Activated CD8-positive, alpha-beta memory T cell treated with anti-CD3 and anti-CD28 coated beads for 36 hours (primary cell): Measurements from ENCODE around the gene ZNF853. TPM values are rescaled to one million over a fixed set of nuclear protein-coding genes. Genes with fewer than 3 reads are reported as not detected.
"Not testable (repeated sequence)": the region's sequence is repeated elsewhere in the genome, so short reads cannot be mapped to it uniquely, and the experiment has no call there.

ENCODE experiments used
- CTCF ChIA-PET: fragments of 350-600 bp; sonication (Branson Sonifier 250); formaldehyde crosslinking; loops from one replicate; lab custom pipeline; 2021; ENCODE audit warnings: antibody characterized with exemption; lab: Charles Lee
- POLR2A ChIA-PET: fragments of 350-600 bp; sonication (Branson Sonifier 250); formaldehyde crosslinking; loops from one replicate; lab custom pipeline; 2021; ENCODE audit warnings: antibody characterized with exemption; lab: Charles Lee
- total RNA-seq, 2 experiments: library from RNA; stranded (reverse); gene quantifications; one replicate each; pipeline ENCODE4 v1.2.3, GENCODE V29; 2021

Gene ZNF853
- 1 to 10 TPM; 3.4 to 3.9 TPM for total RNA-seq

GRCh38 chr7:6614953-6615722, at the start of gene ZNF853:
ZNF853 (plus strand) TSS chr7:6615610; CDS start chr7:6616175, 565 bp downstream.
- ChIA-PET CTCF (no interaction called here), POLR2A (interaction anchor here (0.5 kb wide), 1 partner anchor 11 kb away, joined by 3 read pairs; no protein-coding TSS in a partner anchor)

- ChIA-PET CTCF (no interaction called here), POLR2A (no interaction called here)
Observed at GRCh38 chr7:6565655-6566054, 49.8 kb upstream of the ZNF853 start.

GRCh38 chr7:6567886-6568285, 47.5 kb upstream of the ZNF853 start:
- ChIA-PET CTCF (interaction anchor here (1.9 kb wide), 1 partner anchor 9 kb away, joined by 4 read pairs; no protein-coding TSS in a partner anchor), POLR2A (no interaction called here)

GRCh38 chr7:6571160-6571779, 44.1 kb upstream of the ZNF853 start:
- CTCF ChIA-PET, result interaction anchor here (0.7 to 1.7 kb wide), 2 partner anchors 19 to 32 kb away, joined by 3 to 4 read pairs; partner anchors contain the start of gene INTS15
- POLR2A ChIA-PET, result no interaction called here

- POLR2A ChIA-PET, result no interaction called here
- CTCF ChIA-PET, result interaction anchor here (0.6 to 1.3 kb wide), 6 partner anchors 11 to 59 kb away, joined by 3 to 4 read pairs (median 3); partner anchors contain the start of gene INTS15
Observed at GRCh38 chr7:6575281-6576023, 40.0 kb upstream of the ZNF853 start.

- POLR2A ChIA-PET, result no interaction called here
Observed at GRCh38 chr7:6576024-6576866, 39.2 kb upstream of the ZNF853 start.

GRCh38 chr7:6576867-6577368, 38.5 kb upstream of the ZNF853 start:
- CTCF ChIA-PET, result interaction anchor here (1.3 to 1.5 kb wide), 2 partner anchors 15 to 61 kb away, joined by 3 read pairs; no protein-coding TSS in a partner anchor
- POLR2A ChIA-PET, result interaction anchor here (1.0 kb wide), 1 partner anchor 15 kb away, joined by 3 read pairs; no protein-coding TSS in a partner anchor

More at GRCh38 chr7:6576024-6576866, 39.2 kb upstream of the ZNF853 start:
- CTCF ChIA-PET, result interaction anchor here (0.6 to 1.5 kb wide), 5 partner anchors 12 to 60 kb away, joined by 3 to 4 read pairs (median 3); partner anchors contain the start of gene INTS15

GRCh38 chr7:6577369-6578113, 37.9 kb upstream of the ZNF853 start, which contains the start of gene ZDHHC4:
ZDHHC4 (plus strand) TSS chr7:6577454; CDS start chr7:6580562, 3,108 bp downstream.
- CTCF ChIA-PET, result interaction anchor here (1.4 to 1.5 kb wide), 2 partner anchors 12 to 14 kb away, joined by 3 to 6 read pairs; partner anchors contain the start of gene INTS15
- POLR2A ChIA-PET, result interaction anchor here (0.6 to 1.0 kb wide), 2 partner anchors 14 to 33 kb away, joined by 3 read pairs; no protein-coding TSS in a partner anchor

- ChIA-PET CTCF (interaction anchor here (1.4 kb wide), 1 partner anchor 11 kb away, joined by 6 read pairs; the partner anchor contains the start of gene INTS15), POLR2A (interaction anchor here (0.6 to 1.0 kb wide), 2 partner anchors 14 to 32 kb away, joined by 3 read pairs; no protein-coding TSS in a partner anchor)
Observed at GRCh38 chr7:6578114-6579084, 37.0 kb upstream of the ZNF853 start.

- POLR2A ChIA-PET, result no interaction called here
- CTCF ChIA-PET, result no interaction called here
Observed at GRCh38 chr7:6579446-6579845, 36.0 kb upstream of the ZNF853 start.

GRCh38 chr7:6585746-6586432, 29.5 kb upstream of the ZNF853 start:
- CTCF ChIA-PET, result interaction anchor here (0.6 kb wide), 1 partner anchor 47 kb away, joined by 4 read pairs; no protein-coding TSS in a partner anchor
- POLR2A ChIA-PET, result not testable (repeated sequence)

- ChIA-PET POLR2A (no interaction called here), CTCF (no interaction called here)
Observed at GRCh38 chr7:6588566-6588965, 26.8 kb upstream of the ZNF853 start.

- POLR2A ChIA-PET, result interaction anchor here (1.4 kb wide), 1 partner anchor 9 kb away, joined by 4 read pairs; no protein-coding TSS in a partner anchor
- CTCF ChIA-PET, result interaction anchor here (1.3 to 1.4 kb wide), 3 partner anchors 11 to 17 kb away, joined by 3 to 6 read pairs (median 4); no protein-coding TSS in a partner anchor
Observed at GRCh38 chr7:6589151-6589828, 26.1 kb upstream of the ZNF853 start.

- ChIA-PET POLR2A (interaction anchor here (0.5 to 1.4 kb wide), 4 partner anchors 9 to 757 kb away, joined by 3 to 4 read pairs (median 4); no protein-coding TSS in a partner anchor), CTCF (interaction anchor here (0.9 to 1.4 kb wide), 5 partner anchors 12 to 75 kb away, joined by 3 to 6 read pairs (median 4); no protein-coding TSS in a partner anchor)
Observed at GRCh38 chr7:6589829-6590644, 25.4 kb upstream of the ZNF853 start, which contains the start of gene INTS15. INTS15 (plus strand) TSS chr7:6590021; CDS start chr7:6590284, 263 bp downstream.
